Measurements from ENCODE around the gene HIF1AN.

Gene HIF1AN

GRCh38 chr10:100535715-100536353 lies at the start of gene HIF1AN:
Gene HIF1AN (plus strand): TSS chr10:100535943. CDS start chr10:100535959, 16 bp downstream.
- in situ Hi-C loops (cut with MboI; ENCODE audit: low sequenced_read_pairs) = no loop called here

GRCh38 chr10:100487529-100487928 lies 48.2 kb upstream of the HIF1AN start:
- in situ Hi-C loops (cut with MboI; ENCODE audit: low sequenced_read_pairs) = no loop called here

GRCh38 chr10:100489396-100489795 lies 46.3 kb upstream of the HIF1AN start:
- in situ Hi-C loops (cut with MboI; ENCODE audit: low sequenced_read_pairs) = no loop called here

GRCh38 chr10:100490531-100490930 lies 45.2 kb upstream of the HIF1AN start:
- in situ Hi-C loops (cut with MboI; ENCODE audit: low sequenced_read_pairs) = no loop called here

GRCh38 chr10:100496567-100496966 lies 39.2 kb upstream of the HIF1AN start:
- in situ Hi-C loops (cut with MboI; ENCODE audit: low sequenced_read_pairs) = no loop called here

GRCh38 chr10:100498059-100498458 lies 37.7 kb upstream of the HIF1AN start:
- in situ Hi-C loops (cut with MboI; ENCODE audit: low sequenced_read_pairs) = no loop called here

- in situ Hi-C loops (cut with MboI; ENCODE audit: low sequenced_read_pairs) = loop anchor here (10.0 kb wide), 1 partner anchor 67 kb away; no protein-coding TSS in a partner anchor
These were observed 34.3 kb upstream of the HIF1AN start for GRCh38 chr10:100501423-100501822.

GRCh38 chr10:100502926-100503494 lies 32.7 kb upstream of the HIF1AN start:
- in situ Hi-C loops (cut with MboI; ENCODE audit: low sequenced_read_pairs) = loop anchor here (10.0 kb wide), 1 partner anchor 68 kb away; no protein-coding TSS in a partner anchor

GRCh38 chr10:100504096-100504495 lies 31.6 kb upstream of the HIF1AN start:
- in situ Hi-C loops (cut with MboI; ENCODE audit: low sequenced_read_pairs) = loop anchor here (10.0 kb wide), 1 partner anchor 69 kb away; no protein-coding TSS in a partner anchor

GRCh38 chr10:100505164-100505563 lies 30.6 kb upstream of the HIF1AN start:
- in situ Hi-C loops (cut with MboI; ENCODE audit: low sequenced_read_pairs) = loop anchor here (10.0 kb wide), 1 partner anchor 70 kb away; no protein-coding TSS in a partner anchor

GRCh38 chr10:100506596-100507356 lies 29.0 kb upstream of the HIF1AN start:
- in situ Hi-C loops (cut with MboI; ENCODE audit: low sequenced_read_pairs) = loop anchor here (10.0 kb wide), 1 partner anchor 72 kb away; no protein-coding TSS in a partner anchor

GRCh38 chr10:100507357-100507732 lies 28.4 kb upstream of the HIF1AN start:
- in situ Hi-C loops (cut with MboI; ENCODE audit: low sequenced_read_pairs) = loop anchor here (10.0 kb wide), 1 partner anchor 73 kb away; no protein-coding TSS in a partner anchor

- in situ Hi-C loops (cut with MboI; ENCODE audit: low sequenced_read_pairs) = loop anchor here (10.0 kb wide), 1 partner anchor 73 kb away; no protein-coding TSS in a partner anchor
These were observed 27.5 kb upstream of the HIF1AN start for GRCh38 chr10:100508266-100508665.

GRCh38 chr10:100508691-100509150 lies 27.0 kb upstream of the HIF1AN start:
- in situ Hi-C loops (cut with MboI; ENCODE audit: low sequenced_read_pairs) = loop anchor here (10.0 kb wide), 1 partner anchor 74 kb away; no protein-coding TSS in a partner anchor

GRCh38 chr10:100509241-100509840 lies 26.4 kb upstream of the HIF1AN start:
- in situ Hi-C loops (cut with MboI; ENCODE audit: low sequenced_read_pairs) = loop anchor here (10.0 kb wide), 1 partner anchor 75 kb away; no protein-coding TSS in a partner anchor

GRCh38 chr10:100510533-100511308 lies 25.0 kb upstream of the HIF1AN start:
- in situ Hi-C loops (cut with MboI; ENCODE audit: low sequenced_read_pairs) = loop anchor here (10.0 kb wide), 1 partner anchor 166 kb away; the partner anchor contains the start of gene SCD

GRCh38 chr10:100515612-100516011 lies 20.1 kb upstream of the HIF1AN start:
- in situ Hi-C loops (cut with MboI; ENCODE audit: low sequenced_read_pairs) = loop anchor here (10.0 kb wide), 1 partner anchor 171 kb away; the partner anchor contains the start of gene SCD

- in situ Hi-C loops (cut with MboI; ENCODE audit: low sequenced_read_pairs) = loop anchor here (10.0 kb wide), 1 partner anchor 172 kb away; the partner anchor contains the start of gene SCD
These were observed 18.9 kb upstream of the HIF1AN start for GRCh38 chr10:100516847-100517246.

GRCh38 chr10:100518761-100519241 lies 16.9 kb upstream of the HIF1AN start:
- in situ Hi-C loops (cut with MboI; ENCODE audit: low sequenced_read_pairs) = loop anchor here (10.0 kb wide), 1 partner anchor 174 kb away; the partner anchor contains the start of gene SCD

Measured in HL-60/S4 (cell line).